ENCODE measurements around the gene ERN1.

GRCh38 chr17:64067657-64068056, 62.3 kb downstream of the ERN1 start:
- TF ChIP-seq CTCF (IDR thresholded peaks at IDR 0.05): no peak
- TF ChIP-seq EP300 (IDR thresholded peaks at IDR 0.05; ENCODE audit: low read depth): no peak
- TF ChIP-seq POLR2A (IDR thresholded peaks at IDR 0.05): no peak
- TF ChIP-seq POLR2AphosphoS5 (IDR thresholded peaks at IDR 0.05): no peak
